PFSK-1 (cell line): ENCODE data around the gene PCARE.

Source experiments
- FOXP2 ChIP-seq: optimal IDR thresholded peaks from 2 replicates; pipeline ENCODE3; 2011; ENCODE audit warnings: borderline replicate concordance, control low read depth, inconsistent platforms; ENCODE audit not compliant: insufficient read depth; ENCODE audit errors: extremely low read length, extremely low read depth
- POLR2AphosphoS5 ChIP-seq: IDR thresholded peaks from 2 replicates; pipeline ENCODE4 v1.6.1; 2012; ENCODE audit warnings: low read depth, mild to moderate bottlenecking, control low read depth, low read length, moderate library complexity
- SIN3A ChIP-seq: IDR thresholded peaks from 2 replicates; pipeline ENCODE4 v1.6.1; 2012; ENCODE audit warnings: mild to moderate bottlenecking, low read length, moderate library complexity, borderline replicate concordance; ENCODE audit not compliant: insufficient read depth
- TAF1 ChIP-seq: IDR thresholded peaks from 2 replicates; pipeline ENCODE4 v1.6.1; 2012; ENCODE audit warnings: low read length, control low read depth, borderline replicate concordance; ENCODE audit not compliant: insufficient read depth
- TF ChIP-seq, protein P1 (sequence below), 2 experiments: IDR thresholded peaks; 2 replicates each; pipeline versions ENCODE4 v1.6.1 to v1.8.0; 2011 to 2012; ENCODE audit warnings: low read depth in 2 of 2, low read length in 2 of 2, control low read depth in 1 of 2, inconsistent platforms in 1 of 2, mild to moderate bottlenecking in 1 of 2, moderate library complexity in 1 of 2; ENCODE audit not compliant: insufficient read depth in 1 of 2

PCARE gene

GRCh38 chr2:29113027-29113686, 38.8 kb upstream of the PCARE start:
- no peak for TF ChIP-seq POLR2AphosphoS5
- TF ChIP-seq SIN3A: no peak
- TF ChIP-seq, protein P1, sequence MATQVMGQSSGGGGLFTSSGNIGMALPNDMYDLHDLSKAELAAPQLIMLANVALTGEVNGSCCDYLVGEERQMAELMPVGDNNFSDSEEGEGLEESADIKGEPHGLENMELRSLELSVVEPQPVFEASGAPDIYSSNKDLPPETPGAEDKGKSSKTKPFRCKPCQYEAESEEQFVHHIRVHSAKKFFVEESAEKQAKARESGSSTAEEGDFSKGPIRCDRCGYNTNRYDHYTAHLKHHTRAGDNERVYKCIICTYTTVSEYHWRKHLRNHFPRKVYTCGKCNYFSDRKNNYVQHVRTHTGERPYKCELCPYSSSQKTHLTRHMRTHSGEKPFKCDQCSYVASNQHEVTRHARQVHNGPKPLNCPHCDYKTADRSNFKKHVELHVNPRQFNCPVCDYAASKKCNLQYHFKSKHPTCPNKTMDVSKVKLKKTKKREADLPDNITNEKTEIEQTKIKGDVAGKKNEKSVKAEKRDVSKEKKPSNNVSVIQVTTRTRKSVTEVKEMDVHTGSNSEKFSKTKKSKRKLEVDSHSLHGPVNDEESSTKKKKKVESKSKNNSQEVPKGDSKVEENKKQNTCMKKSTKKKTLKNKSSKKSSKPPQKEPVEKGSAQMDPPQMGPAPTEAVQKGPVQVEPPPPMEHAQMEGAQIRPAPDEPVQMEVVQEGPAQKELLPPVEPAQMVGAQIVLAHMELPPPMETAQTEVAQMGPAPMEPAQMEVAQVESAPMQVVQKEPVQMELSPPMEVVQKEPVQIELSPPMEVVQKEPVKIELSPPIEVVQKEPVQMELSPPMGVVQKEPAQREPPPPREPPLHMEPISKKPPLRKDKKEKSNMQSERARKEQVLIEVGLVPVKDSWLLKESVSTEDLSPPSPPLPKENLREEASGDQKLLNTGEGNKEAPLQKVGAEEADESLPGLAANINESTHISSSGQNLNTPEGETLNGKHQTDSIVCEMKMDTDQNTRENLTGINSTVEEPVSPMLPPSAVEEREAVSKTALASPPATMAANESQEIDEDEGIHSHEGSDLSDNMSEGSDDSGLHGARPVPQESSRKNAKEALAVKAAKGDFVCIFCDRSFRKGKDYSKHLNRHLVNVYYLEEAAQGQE (IDR thresholded peaks at IDR 0.05; ENCODE audit: insufficient read depth in 1 of 2, low read depth in 2 of 2, low read length in 2 of 2): no peak
- no peak for TF ChIP-seq FOXP2
- no peak for TF ChIP-seq TAF1

- TF ChIP-seq TAF1 (no peak), FOXP2 (no peak), POLR2AphosphoS5 (no peak), SIN3A (no peak)
- TF ChIP-seq, protein P1 (IDR thresholded peaks at IDR 0.05; ENCODE audit: insufficient read depth in 1 of 2, low read depth in 2 of 2, low read length in 2 of 2): no peak
These were observed 38.1 kb upstream of the PCARE start for GRCh38 chr2:29112379-29112778.

- TF ChIP-seq POLR2AphosphoS5: no peak
These were observed 36.7 kb upstream of the PCARE start for GRCh38 chr2:29110916-29111535.

- TF ChIP-seq FOXP2: no peak
- TF ChIP-seq, protein P1 (IDR thresholded peaks at IDR 0.05; ENCODE audit: insufficient read depth in 1 of 2, low read depth in 2 of 2, low read length in 2 of 2): no peak
- TF ChIP-seq TAF1: no peak
- TF ChIP-seq SIN3A: no peak
- no peak for TF ChIP-seq POLR2AphosphoS5
These were observed 34.9 kb upstream of the PCARE start for GRCh38 chr2:29109246-29109645.

DNA sequence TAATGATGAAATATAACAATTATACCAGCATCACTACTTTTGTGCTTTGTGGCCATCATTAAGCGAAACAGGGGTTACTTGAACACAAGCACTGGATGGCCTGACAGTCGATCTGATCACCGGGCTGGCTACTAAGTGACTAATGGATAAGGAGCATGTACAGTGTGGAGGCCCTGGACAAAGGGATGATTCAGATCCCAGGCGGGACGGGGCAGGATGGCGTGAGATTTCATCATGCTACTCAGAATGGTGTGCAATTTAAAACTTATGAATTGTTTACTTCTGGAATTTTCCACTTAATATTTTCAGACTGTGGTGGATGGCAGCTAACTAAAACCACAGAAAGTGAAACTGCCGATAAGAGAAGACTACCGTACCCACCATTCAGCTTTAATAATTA, 33.9 kb upstream of the PCARE start:
- TF ChIP-seq FOXP2 (no peak), POLR2AphosphoS5 (no peak), SIN3A (no peak), TAF1 (no peak)
- TF ChIP-seq, protein P1 (IDR thresholded peaks at IDR 0.05; ENCODE audit: insufficient read depth in 1 of 2, low read depth in 2 of 2, low read length in 2 of 2): no peak
